Measurements from ENCODE around the gene MEP1A.

MEP1A gene

DNA sequence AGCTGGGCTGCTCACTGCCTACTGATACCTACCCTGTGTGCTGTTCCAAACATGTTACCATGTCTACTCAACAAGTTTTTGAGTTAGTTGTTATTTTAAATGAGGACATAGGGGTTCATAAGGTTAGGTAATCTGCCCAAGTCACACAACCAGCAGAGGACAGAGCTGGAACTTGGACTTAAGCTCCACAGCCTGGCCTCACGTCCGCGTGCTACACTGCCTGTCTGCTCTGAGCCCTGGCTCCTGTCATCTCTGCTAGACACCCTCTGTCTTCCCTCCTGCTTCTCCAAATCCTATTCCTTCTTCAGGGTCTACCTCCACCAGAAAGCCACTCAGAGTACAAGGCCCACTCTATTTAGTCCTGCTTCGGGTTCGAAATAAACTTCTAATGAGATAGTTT, 28.2 kb upstream of the MEP1A start:
- Histone ChIP-seq H3K9ac (ENCODE audit: low read length) (no peak overlapping the region), H3K4me3 (ENCODE audit: insufficient read depth in 1 of 2, low read depth in 1 of 2, low read length in 2 of 2) (no peak overlapping the region), H2AK5ac (ENCODE audit: low read length, severe bottlenecking) (no peak overlapping the region), H2AFZ (ENCODE audit: low read depth, low read length) (no peak overlapping the region), H3K9me3 (ENCODE audit: control insufficient read depth, low read length) (no peaks in the 10 kb centered on the region), H3K27me3 (ENCODE audit: control insufficient read depth in 1 of 2, insufficient read depth in 1 of 2, low read length in 2 of 2) (peaks cover 0 to 3% of the 10 kb centered on the region in 2 experiments), H3K4me2 (ENCODE audit: low read length, poor library complexity, severe bottlenecking) (no peak overlapping the region), H3K4me1 (ENCODE audit: control insufficient read depth, insufficient read depth, low read depth, low read length) (no peaks in the 10 kb centered on the region), H2BK15ac (ENCODE audit: low read depth, poor library complexity, severe bottlenecking) (no peak overlapping the region), H4K91ac (ENCODE audit: low read length) (no peak overlapping the region), H3K79me1 (replicated peaks; ENCODE audit: low read length, poor library complexity, severe bottlenecking) (no peaks in the 10 kb centered on the region), H2BK120ac (ENCODE audit: low read depth, low read length) (no peak overlapping the region), H2BK12ac (ENCODE audit: low read length in 2 of 2) (no peak overlapping the region), H3K4ac (ENCODE audit: low read depth in 1 of 2, low read length in 2 of 2) (no peak overlapping the region), H3K36me3 (ENCODE audit: control insufficient read depth in 1 of 2, insufficient read depth in 2 of 2, low read depth in 1 of 2, low read length in 2 of 2) (no peaks in the 10 kb centered on the region), H3K23ac (ENCODE audit: low read length in 2 of 2) (no peak overlapping the region), H3K27ac (ENCODE audit: low read length, poor library complexity, severe bottlenecking) (no peak overlapping the region), H4K8ac (ENCODE audit: low read length) (no peak overlapping the region), H3K14ac (ENCODE audit: low read length in 2 of 2) (no peak overlapping the region), H3K18ac (ENCODE audit: low read depth in 1 of 2, low read length in 2 of 2) (no peak overlapping the region), H2BK5ac (ENCODE audit: low read depth, low read length, poor library complexity, severe bottlenecking) (no peak overlapping the region)
- no peak for DNase-seq
- WGBS, result 99% methylated on average over 4 of the region's 5 CpGs

GRCh38 chr6:46772016-46772415, 21.2 kb upstream of the MEP1A start:
- Histone ChIP-seq H2AFZ (ENCODE audit: low read depth, low read length) (no peak overlapping the region), H3K27ac (ENCODE audit: low read length, poor library complexity, severe bottlenecking) (no peak overlapping the region), H3K4me2 (ENCODE audit: low read length, poor library complexity, severe bottlenecking) (no peak overlapping the region), H3K9me3 (ENCODE audit: control insufficient read depth, low read length) (no peaks in the 10 kb centered on the region), H3K23ac (ENCODE audit: low read length in 2 of 2) (no peak overlapping the region), H3K4me3 (ENCODE audit: insufficient read depth in 1 of 2, low read depth in 1 of 2, low read length in 2 of 2) (no peak overlapping the region), H2BK15ac (ENCODE audit: low read depth, poor library complexity, severe bottlenecking) (no peak overlapping the region), H3K4me1 (ENCODE audit: control insufficient read depth, insufficient read depth, low read depth, low read length) (no peaks in the 10 kb centered on the region), H4K8ac (ENCODE audit: low read length) (no peak overlapping the region), H3K36me3 (ENCODE audit: control insufficient read depth in 1 of 2, insufficient read depth in 2 of 2, low read depth in 1 of 2, low read length in 2 of 2) (no peaks in the 10 kb centered on the region), H3K14ac (ENCODE audit: low read length in 2 of 2) (no peak overlapping the region), H2BK12ac (ENCODE audit: low read length in 2 of 2) (no peak overlapping the region), H3K27me3 (ENCODE audit: control insufficient read depth in 1 of 2, insufficient read depth in 1 of 2, low read length in 2 of 2) (peaks cover 0 to 2% of the 10 kb centered on the region in 2 experiments), H2BK120ac (ENCODE audit: low read depth, low read length) (no peak overlapping the region), H3K4ac (ENCODE audit: low read depth in 1 of 2, low read length in 2 of 2) (no peak overlapping the region), H2BK5ac (ENCODE audit: low read depth, low read length, poor library complexity, severe bottlenecking) (no peak overlapping the region), H3K18ac (ENCODE audit: low read depth in 1 of 2, low read length in 2 of 2) (no peak overlapping the region), H4K91ac (ENCODE audit: low read length) (no peak overlapping the region), H2AK5ac (ENCODE audit: low read length, severe bottlenecking) (no peak overlapping the region), H3K79me1 (replicated peaks; ENCODE audit: low read length, poor library complexity, severe bottlenecking) (no peaks in the 10 kb centered on the region), H3K9ac (ENCODE audit: low read length) (no peak overlapping the region)
- DNase-seq, result no peak
- WGBS, result no CpG with 5 or more reads among the region's 1 CpG

- Histone ChIP-seq H3K79me1 (replicated peaks; ENCODE audit: low read length, poor library complexity, severe bottlenecking) (no peaks in the 10 kb centered on the region), H3K23ac (ENCODE audit: low read length in 2 of 2) (no peak overlapping the region), H3K36me3 (ENCODE audit: control insufficient read depth in 1 of 2, insufficient read depth in 2 of 2, low read depth in 1 of 2, low read length in 2 of 2) (no peaks in the 10 kb centered on the region), H2AFZ (ENCODE audit: low read depth, low read length) (no peak overlapping the region), H4K8ac (ENCODE audit: low read length) (no peak overlapping the region), H2BK15ac (ENCODE audit: low read depth, poor library complexity, severe bottlenecking) (no peak overlapping the region), H3K14ac (ENCODE audit: low read length in 2 of 2) (no peak overlapping the region), H2BK5ac (ENCODE audit: low read depth, low read length, poor library complexity, severe bottlenecking) (no peak overlapping the region), H3K4me1 (ENCODE audit: control insufficient read depth, insufficient read depth, low read depth, low read length) (no peaks in the 10 kb centered on the region), H3K27ac (ENCODE audit: low read length, poor library complexity, severe bottlenecking) (no peak overlapping the region), H3K27me3 (ENCODE audit: control insufficient read depth in 1 of 2, insufficient read depth in 1 of 2, low read length in 2 of 2) (peaks cover 0 to 2% of the 10 kb centered on the region in 2 experiments), H2BK12ac (ENCODE audit: low read length in 2 of 2) (no peak overlapping the region), H3K9me3 (ENCODE audit: control insufficient read depth, low read length) (no peaks in the 10 kb centered on the region), H2AK5ac (ENCODE audit: low read length, severe bottlenecking) (no peak overlapping the region), H3K4me3 (ENCODE audit: insufficient read depth in 1 of 2, low read depth in 1 of 2, low read length in 2 of 2) (no peak overlapping the region), H3K4me2 (ENCODE audit: low read length, poor library complexity, severe bottlenecking) (no peak overlapping the region), H3K18ac (ENCODE audit: low read depth in 1 of 2, low read length in 2 of 2) (no peak overlapping the region), H3K9ac (ENCODE audit: low read length) (no peak overlapping the region), H4K91ac (ENCODE audit: low read length) (no peak overlapping the region), H2BK120ac (ENCODE audit: low read depth, low read length) (no peak overlapping the region), H3K4ac (ENCODE audit: low read depth in 1 of 2, low read length in 2 of 2) (no peak overlapping the region)
- no peak for DNase-seq
- 47% methylated on average over 2 of the region's 2 CpGs for whole genome bisulfite sequencing
These were observed 20.4 kb upstream of the MEP1A start for GRCh38 chr6:46772762-46773161.

DNA sequence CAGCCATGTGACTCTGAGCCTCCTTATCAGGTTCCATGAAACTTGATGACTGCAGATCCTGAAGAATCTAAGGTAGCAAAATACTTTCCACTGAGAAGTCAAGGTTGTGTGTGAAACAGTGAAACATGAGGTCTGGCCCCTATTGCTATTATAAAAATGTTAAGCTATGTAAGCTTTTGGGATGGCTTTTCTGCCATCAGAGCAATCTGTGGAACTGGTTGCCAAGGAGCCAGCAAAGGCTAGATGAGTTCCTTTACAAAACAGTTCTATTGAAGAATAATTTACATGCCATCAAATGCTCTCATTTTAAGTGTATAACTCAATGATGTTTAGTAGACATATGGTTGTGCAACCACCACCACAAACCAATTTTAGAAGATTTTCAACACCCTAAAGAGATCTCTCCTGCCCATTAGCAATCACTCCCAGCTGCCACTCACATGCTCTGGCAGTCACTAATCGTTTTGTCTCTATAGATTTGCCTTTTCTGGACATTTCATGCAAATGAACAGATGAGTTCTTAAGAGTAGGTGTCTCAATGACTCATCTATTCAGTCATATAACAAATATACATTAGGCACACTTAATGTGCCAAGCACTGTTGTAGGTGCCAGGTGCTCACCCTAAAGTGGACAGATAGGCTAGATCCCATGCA, 19.9 kb upstream of the MEP1A start:
- no CpG with 5 or more reads among the region's 1 CpG for WGBS
- H3K9me3 ChIP-seq (ENCODE audit: control insufficient read depth, low read length), result no peaks in the 10 kb centered on the region
- peaks cover 0 to 2% of the 10 kb centered on the region in 2 experiments for H3K27me3 ChIP-seq (ENCODE audit: control insufficient read depth in 1 of 2, insufficient read depth in 1 of 2, low read length in 2 of 2)

More for the DNA sequence above, 19.9 kb upstream of the MEP1A start:
- Histone ChIP-seq H2BK120ac (ENCODE audit: low read depth, low read length) (no peak overlapping the region), H3K27ac (ENCODE audit: low read length, poor library complexity, severe bottlenecking) (no peak overlapping the region), H3K36me3 (ENCODE audit: control insufficient read depth in 1 of 2, insufficient read depth in 2 of 2, low read depth in 1 of 2, low read length in 2 of 2) (no peaks in the 10 kb centered on the region), H3K4ac (ENCODE audit: low read depth in 1 of 2, low read length in 2 of 2) (no peak overlapping the region), H2BK12ac (ENCODE audit: low read length in 2 of 2) (no peak overlapping the region), H3K4me2 (ENCODE audit: low read length, poor library complexity, severe bottlenecking) (no peak overlapping the region), H3K79me1 (replicated peaks; ENCODE audit: low read length, poor library complexity, severe bottlenecking) (no peaks in the 10 kb centered on the region), H4K91ac (ENCODE audit: low read length) (no peak overlapping the region), H3K23ac (ENCODE audit: low read length in 2 of 2) (no peak overlapping the region), H2BK5ac (ENCODE audit: low read depth, low read length, poor library complexity, severe bottlenecking) (no peak overlapping the region), H2AFZ (ENCODE audit: low read depth, low read length) (no peak overlapping the region), H3K18ac (ENCODE audit: low read depth in 1 of 2, low read length in 2 of 2) (no peak overlapping the region), H2BK15ac (ENCODE audit: low read depth, poor library complexity, severe bottlenecking) (no peak overlapping the region), H2AK5ac (ENCODE audit: low read length, severe bottlenecking) (no peak overlapping the region), H3K4me1 (ENCODE audit: control insufficient read depth, insufficient read depth, low read depth, low read length) (no peaks in the 10 kb centered on the region), H4K8ac (ENCODE audit: low read length) (no peak overlapping the region), H3K4me3 (ENCODE audit: insufficient read depth in 1 of 2, low read depth in 1 of 2, low read length in 2 of 2) (no peak overlapping the region), H3K9ac (ENCODE audit: low read length) (no peak overlapping the region), H3K14ac (ENCODE audit: low read length in 2 of 2) (no peak overlapping the region)
- no peak for DNase-seq
